Stomach (tissue), 4 donors: ENCODE results near the gene SEPTIN1.

ENCODE experiments used
- EP300 ChIP-seq: sonication (generic); formaldehyde crosslinking; IDR thresholded peaks from one replicate; pipeline ENCODE4 v1.6.1; 2017; ENCODE audit warnings: antibody characterized with exemption
- POLR2A ChIP-seq, 4 donors: fragments of 450-650 bp; IDR thresholded peaks; one replicate each; pipeline ENCODE4 v1.6.1; 2016; ENCODE audit warnings: antibody characterized with exemption in 4 of 4, control low read depth in 2 of 4, mild to moderate bottlenecking in 1 of 4, moderate library complexity in 1 of 4
- TF ChIP-seq, protein P1 (sequence below), 7 experiments: fragments of 450-650 bp in 4 of 7; fragments of 200-600 bp in 3 of 7; sonication (generic) in 3 of 7; IDR thresholded peaks; one replicate each; pipeline ENCODE4 v1.5.1; 2016 to 2019; ENCODE audit warnings: antibody characterized with exemption in 7 of 7, control low read depth in 2 of 7, mild to moderate bottlenecking in 1 of 7

DNA sequence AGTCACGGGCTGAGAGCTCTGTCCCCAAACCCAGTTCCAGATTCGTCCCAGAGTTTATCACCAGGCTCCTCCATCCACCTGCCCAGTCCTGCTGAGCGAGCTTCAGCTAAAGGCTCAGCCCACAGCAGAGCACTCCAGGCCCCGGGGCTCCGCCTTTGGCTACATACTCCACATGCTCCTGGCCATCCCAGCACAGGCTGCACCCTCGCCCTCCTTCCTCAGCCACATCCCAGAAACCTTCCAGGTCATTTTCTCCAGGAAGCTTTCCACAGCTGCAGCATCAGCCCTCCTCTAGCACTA lies 22.5 kb downstream of the SEPTIN1 start:
- TF ChIP-seq, protein P1, sequence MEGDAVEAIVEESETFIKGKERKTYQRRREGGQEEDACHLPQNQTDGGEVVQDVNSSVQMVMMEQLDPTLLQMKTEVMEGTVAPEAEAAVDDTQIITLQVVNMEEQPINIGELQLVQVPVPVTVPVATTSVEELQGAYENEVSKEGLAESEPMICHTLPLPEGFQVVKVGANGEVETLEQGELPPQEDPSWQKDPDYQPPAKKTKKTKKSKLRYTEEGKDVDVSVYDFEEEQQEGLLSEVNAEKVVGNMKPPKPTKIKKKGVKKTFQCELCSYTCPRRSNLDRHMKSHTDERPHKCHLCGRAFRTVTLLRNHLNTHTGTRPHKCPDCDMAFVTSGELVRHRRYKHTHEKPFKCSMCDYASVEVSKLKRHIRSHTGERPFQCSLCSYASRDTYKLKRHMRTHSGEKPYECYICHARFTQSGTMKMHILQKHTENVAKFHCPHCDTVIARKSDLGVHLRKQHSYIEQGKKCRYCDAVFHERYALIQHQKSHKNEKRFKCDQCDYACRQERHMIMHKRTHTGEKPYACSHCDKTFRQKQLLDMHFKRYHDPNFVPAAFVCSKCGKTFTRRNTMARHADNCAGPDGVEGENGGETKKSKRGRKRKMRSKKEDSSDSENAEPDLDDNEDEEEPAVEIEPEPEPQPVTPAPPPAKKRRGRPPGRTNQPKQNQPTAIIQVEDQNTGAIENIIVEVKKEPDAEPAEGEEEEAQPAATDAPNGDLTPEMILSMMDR (IDR thresholded peaks at IDR 0.05) = no peak
- no peak for TF ChIP-seq POLR2A (IDR thresholded peaks at IDR 0.05)
- no peak for TF ChIP-seq EP300
